Body of pancreas (tissue), 4 donors: ENCODE measurements around the gene DHX16. TPM values are rescaled to one million over a fixed set of nuclear protein-coding genes. Genes with fewer than 3 reads are reported as not detected.

Source experiments
- ATAC-seq: fragments of 150-250 bp; one replicate; pipeline ENCODE4 v1.9.1; 2016
- DNase-seq, 4 donors: peaks; one replicate each; pipeline ENCODE4 v3.0.0-alpha.2; 2019
- H3K27ac ChIP-seq, 4 donors: fragments of 200-600 bp; sonication (generic); 1 replicate in 3 of 4; 2 replicates in 1 of 4; pipeline versions ENCODE4 v1.5.1 to v1.6.1; 2016 to 2019; ENCODE audit warnings: mild to moderate bottlenecking in 1 of 4, mixed read lengths in 1 of 4, moderate library complexity in 1 of 4
- H3K27me3 ChIP-seq, 2 donors: fragments of 200-600 bp; sonication (generic); one replicate each; pipeline ENCODE4 v1.6.0; 2016; ENCODE audit warnings: mild to moderate bottlenecking in 1 of 2
- H3K36me3 ChIP-seq, 2 donors: fragments of 200-600 bp; sonication (generic); replicated peaks in 1 of 2; 2 replicates each; pipeline ENCODE4 v1.5.1; 2016; ENCODE audit warnings: low read depth in 2 of 2; ENCODE audit not compliant: insufficient read depth in 1 of 2
- H3K4me1 ChIP-seq: fragments of 200-600 bp; sonication (generic); one replicate; pipeline ENCODE4 v1.6.0; 2016
- H3K4me3 ChIP-seq, 2 donors: fragments of 200-600 bp; sonication (generic); 1 replicate in 1 of 2; 2 replicates in 1 of 2; pipeline ENCODE4 v1.5.1; 2016 to 2019
- H3K9me3 ChIP-seq, 3 donors: fragments of 200-600 bp; sonication (generic); 1 replicate in 2 of 3; 2 replicates in 1 of 3; pipeline ENCODE4 v1.5.1; 2016
- POLR2A ChIP-seq, 3 donors: fragments of 450-650 bp; IDR thresholded peaks; one replicate each; pipeline ENCODE4 v1.6.1; 2016; ENCODE audit warnings: antibody characterized with exemption in 3 of 3, mild to moderate bottlenecking in 2 of 3
- WGBS, 2 donors: methylation state at CpG; one replicate each; pipeline ENCODE4 v1.1.5; 2017; 5-methylcytosine and 5-hydroxymethylcytosine counted together
- intact Hi-C: fragments of 100-400 bp; cut with DNase I; formaldehyde crosslinking; loops from one replicate; pipeline ENCODE4 v1.15.1; 2023
- total RNA-seq, 2 donors: library from RNA; depleted of rRNA; stranded (reverse); fragments of >200 nt; gene quantifications; one replicate each; pipeline ENCODE4 v1.1.0, GENCODE V29; 2016
- TF ChIP-seq, protein P1 (sequence below), 7 experiments: fragments of 450-650 bp in 4 of 7; fragments of 200-600 bp in 3 of 7; sonication (generic) in 3 of 7; IDR thresholded peaks; one replicate each; pipeline ENCODE4 v1.5.1; 2016 to 2019; ENCODE audit warnings: antibody characterized with exemption in 7 of 7

The DHX16 gene
- total RNA-seq, 2 donors from 2014 or later = 12.2 to 24.4 TPM

DNA sequence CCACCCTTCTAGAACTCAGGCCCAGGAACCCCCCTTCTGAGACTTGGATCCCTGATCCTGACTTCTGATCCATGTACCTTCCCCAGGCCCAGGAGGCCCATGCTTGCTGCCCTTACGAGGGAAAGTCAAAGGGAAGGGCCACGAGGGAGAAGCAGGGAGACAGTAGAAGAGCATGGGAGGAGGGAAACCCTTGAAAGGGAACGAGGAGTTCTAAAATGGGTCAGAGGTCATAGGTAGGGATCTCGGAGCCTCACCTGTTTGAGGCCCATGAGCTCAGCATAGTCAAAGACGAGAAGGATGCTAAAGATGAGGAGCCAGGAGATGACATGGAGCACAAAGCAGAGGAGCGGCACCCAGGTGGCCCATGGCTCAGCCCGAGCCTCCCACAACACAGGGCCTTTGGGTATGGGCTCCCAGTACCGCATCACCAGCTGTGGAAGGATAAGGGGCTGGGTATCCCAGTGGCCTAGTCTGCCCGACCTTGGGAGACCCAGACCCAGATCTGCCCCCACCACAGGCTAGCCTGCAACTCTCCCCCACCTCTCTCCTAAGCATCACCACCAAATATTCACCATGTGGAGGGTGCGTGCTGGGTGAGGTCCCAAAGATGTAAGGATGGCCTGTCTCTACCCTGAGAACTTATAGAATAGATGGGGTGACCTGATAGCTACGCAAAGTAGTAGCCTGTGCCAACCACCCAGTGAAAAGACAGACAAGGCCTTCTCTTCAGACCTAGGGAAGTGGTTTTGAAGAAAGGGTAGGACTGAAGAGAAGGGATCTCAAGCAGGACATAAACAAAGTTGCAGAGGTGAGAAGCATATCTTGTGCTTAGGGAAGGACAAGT lies 16.4 kb upstream of the DHX16 start:
- TF ChIP-seq, protein P1, sequence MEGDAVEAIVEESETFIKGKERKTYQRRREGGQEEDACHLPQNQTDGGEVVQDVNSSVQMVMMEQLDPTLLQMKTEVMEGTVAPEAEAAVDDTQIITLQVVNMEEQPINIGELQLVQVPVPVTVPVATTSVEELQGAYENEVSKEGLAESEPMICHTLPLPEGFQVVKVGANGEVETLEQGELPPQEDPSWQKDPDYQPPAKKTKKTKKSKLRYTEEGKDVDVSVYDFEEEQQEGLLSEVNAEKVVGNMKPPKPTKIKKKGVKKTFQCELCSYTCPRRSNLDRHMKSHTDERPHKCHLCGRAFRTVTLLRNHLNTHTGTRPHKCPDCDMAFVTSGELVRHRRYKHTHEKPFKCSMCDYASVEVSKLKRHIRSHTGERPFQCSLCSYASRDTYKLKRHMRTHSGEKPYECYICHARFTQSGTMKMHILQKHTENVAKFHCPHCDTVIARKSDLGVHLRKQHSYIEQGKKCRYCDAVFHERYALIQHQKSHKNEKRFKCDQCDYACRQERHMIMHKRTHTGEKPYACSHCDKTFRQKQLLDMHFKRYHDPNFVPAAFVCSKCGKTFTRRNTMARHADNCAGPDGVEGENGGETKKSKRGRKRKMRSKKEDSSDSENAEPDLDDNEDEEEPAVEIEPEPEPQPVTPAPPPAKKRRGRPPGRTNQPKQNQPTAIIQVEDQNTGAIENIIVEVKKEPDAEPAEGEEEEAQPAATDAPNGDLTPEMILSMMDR (IDR thresholded peaks at IDR 0.05) = no peak
- no peak for TF ChIP-seq POLR2A (IDR thresholded peaks at IDR 0.05)
- no peak overlapping the region for H3K4me3 ChIP-seq
- H3K27ac ChIP-seq = peak overlapping the region in 3 of 4 donors; percentile 90 to 98 (median 95)
- WGBS, 2 donors = 78 to 84% methylated on average over 10 of the region's 11 CpGs
- no peaks in the 10 kb centered on the region for H3K36me3 ChIP-seq
- DNase-seq (no peak), ATAC-seq (no peak)
- peaks cover 61% of the 10 kb centered on the region for H3K4me1 ChIP-seq
- H3K9me3 ChIP-seq = no peaks in the 10 kb centered on the region
- H3K27me3 ChIP-seq = no peaks in the 10 kb centered on the region
- intact Hi-C loops = no loop called here

DNA sequence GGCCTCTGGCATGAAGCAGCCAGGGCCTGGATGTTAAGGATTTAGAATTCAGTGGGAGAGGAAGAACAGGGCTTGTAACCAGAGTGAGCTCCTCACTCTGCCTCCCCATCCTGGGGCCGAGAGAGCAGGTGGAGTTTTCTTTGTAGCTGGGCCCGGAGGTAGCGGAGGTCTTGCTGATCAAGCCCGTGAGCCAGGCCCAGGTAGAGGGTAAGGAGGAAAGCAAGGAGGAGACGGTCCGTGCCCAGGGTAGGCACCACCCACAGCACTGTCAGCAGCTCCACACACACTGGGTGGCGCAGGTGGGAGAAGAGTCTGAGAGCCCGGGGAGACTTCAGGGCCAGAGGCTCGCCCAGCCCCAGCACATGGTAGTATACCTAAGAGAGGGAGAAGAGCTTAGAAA lies 15.8 kb upstream of the DHX16 start:
- no peak for TF ChIP-seq POLR2A (IDR thresholded peaks at IDR 0.05)
- no peak overlapping the region for H3K4me3 ChIP-seq
- DNase-seq (no peak), ATAC-seq (no peak)
- intact Hi-C loops = no loop called here
- no peaks in the 10 kb centered on the region for H3K9me3 ChIP-seq
- peak overlapping the region; percentile 79 to 98 (median 92) for H3K27ac ChIP-seq
- H3K4me1 ChIP-seq = peaks cover 62% of the 10 kb centered on the region
- H3K36me3 ChIP-seq = no peaks in the 10 kb centered on the region
- 77 to 81% methylated on average over 4 to 9 of the region's 9 CpGs for WGBS, 2 donors
- no peaks in the 10 kb centered on the region for H3K27me3 ChIP-seq

DNA sequence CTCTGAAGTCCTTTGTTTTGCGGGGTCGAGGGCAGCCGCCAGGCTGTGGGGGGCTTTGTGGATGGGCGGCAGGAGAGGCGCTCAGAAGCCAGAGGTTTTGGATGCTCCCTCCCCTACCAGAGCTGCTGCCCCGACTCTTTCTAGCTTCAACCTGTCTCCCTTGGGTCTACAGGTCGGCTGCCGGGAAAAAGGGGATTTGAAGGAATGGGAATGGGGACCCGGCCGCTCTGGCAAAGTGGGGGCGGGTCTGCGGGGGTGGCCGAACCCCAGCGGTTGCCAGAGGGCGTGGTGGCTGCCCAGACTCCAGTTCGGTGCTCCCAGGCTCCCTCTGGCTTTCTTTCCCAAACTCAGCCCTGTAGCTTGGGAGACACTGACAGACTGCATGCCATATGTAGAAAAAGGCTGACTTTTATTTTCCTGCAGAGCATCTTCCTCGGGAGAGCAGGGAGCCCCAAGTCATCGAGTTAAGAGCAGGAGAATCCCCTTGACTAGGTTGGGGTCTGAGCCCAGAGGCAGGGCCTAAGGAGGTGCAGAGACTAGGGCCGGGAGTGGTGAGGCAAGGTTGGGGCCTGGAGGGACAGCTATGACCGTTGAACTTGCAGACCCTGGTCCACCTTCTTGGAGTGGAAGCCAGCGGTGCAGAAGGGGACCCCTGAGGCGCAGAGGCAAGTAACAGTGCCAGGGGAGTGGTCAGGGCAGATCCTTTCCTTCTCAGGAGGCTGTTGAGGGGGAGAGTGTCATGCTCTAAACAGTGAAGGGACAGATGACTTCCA lies 15.0 kb upstream of the DHX16 start:
- intact Hi-C loops = no loop called here
- WGBS, 2 donors = 15 to 18% methylated on average over 15 to 22 of the region's 22 CpGs
- peaks cover 69% of the 10 kb centered on the region for H3K4me1 ChIP-seq
- DNase-seq = no peak
- no peaks in the 10 kb centered on the region for H3K36me3 ChIP-seq
- H3K9me3 ChIP-seq = no peaks in the 10 kb centered on the region
- H3K27ac ChIP-seq = peak overlapping the region; percentile 79 to 98 (median 92)
- peak overlapping the region; percentile 53 to 68 for H3K4me3 ChIP-seq
- TF ChIP-seq, protein P1 (IDR thresholded peaks at IDR 0.05) = no peak
- peak in 1 of 3 donors; percentile 20 for TF ChIP-seq POLR2A (IDR thresholded peaks at IDR 0.05)
- no peaks in the 10 kb centered on the region for H3K27me3 ChIP-seq
- ATAC-seq = no peak

DNA sequence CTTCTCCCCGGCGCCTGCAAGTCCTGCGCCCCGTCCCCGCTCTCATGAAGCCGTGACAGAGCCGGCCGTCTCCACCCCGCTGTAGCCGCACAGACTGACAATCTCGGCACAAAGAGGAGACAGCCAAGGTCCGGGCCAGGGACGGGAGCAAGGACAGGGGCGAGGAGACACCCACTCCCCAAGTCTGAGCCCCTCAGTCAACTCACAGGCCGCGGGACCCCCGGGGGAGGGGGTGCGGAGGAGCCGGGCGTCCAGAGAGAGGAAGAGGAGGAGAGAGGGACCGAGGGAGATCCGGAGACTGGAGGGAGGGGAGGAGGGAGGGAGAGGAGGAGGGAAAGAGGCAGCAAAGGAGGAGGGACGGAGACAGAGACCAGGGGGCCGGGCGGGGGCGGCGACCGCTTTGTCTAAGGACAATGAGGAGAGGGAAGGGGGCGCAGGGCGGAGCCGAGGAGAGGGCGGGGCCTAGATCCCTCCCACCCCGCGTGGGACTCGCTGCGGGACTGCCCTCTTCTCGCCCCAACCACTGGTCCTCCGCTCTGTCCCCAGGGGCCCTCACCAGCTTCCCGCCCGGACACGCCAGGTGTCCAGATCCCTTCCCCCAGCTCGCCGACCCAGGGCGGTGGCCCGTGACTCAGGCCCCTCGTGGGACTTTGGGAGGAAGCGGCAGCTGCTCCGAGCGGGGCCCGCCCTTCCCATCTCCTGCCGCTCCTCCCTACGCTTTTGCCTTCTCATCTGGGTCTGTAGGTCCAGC lies 14.3 kb upstream of the DHX16 start:
- peak overlapping the region; percentile 53 to 68 for H3K4me3 ChIP-seq
- intact Hi-C loops = no loop called here
- peak overlapping the region; percentile 79 to 98 (median 92) for H3K27ac ChIP-seq
- peaks cover 71% of the 10 kb centered on the region for H3K4me1 ChIP-seq
- no peaks in the 10 kb centered on the region for H3K27me3 ChIP-seq
- no peaks in the 10 kb centered on the region for H3K9me3 ChIP-seq
- DNase-seq (peak; percentile 78 to 92 (median 86)), ATAC-seq (peak; percentile 57)
- WGBS, 2 donors = 0 to 1% methylated on average over 34 to 51 of the region's 52 CpGs
- peak; percentile 51 to 59 (median 57) for TF ChIP-seq POLR2A (IDR thresholded peaks at IDR 0.05)
- TF ChIP-seq, protein P1 (IDR thresholded peaks at IDR 0.05) = no peak
- no peaks in the 10 kb centered on the region for H3K36me3 ChIP-seq
